ENCODE data around the gene ZNF136. TPM values are rescaled to one million over a fixed set of nuclear protein-coding genes. Genes with fewer than 3 reads are reported as not detected.

Gene ZNF136
- total and polyA plus RNA-seq, 2 of the 13 experiments (the other 11 are each of a cell fraction or from before 2014, with no cell fraction given): 2.5 to 10.2 TPM

DNA sequence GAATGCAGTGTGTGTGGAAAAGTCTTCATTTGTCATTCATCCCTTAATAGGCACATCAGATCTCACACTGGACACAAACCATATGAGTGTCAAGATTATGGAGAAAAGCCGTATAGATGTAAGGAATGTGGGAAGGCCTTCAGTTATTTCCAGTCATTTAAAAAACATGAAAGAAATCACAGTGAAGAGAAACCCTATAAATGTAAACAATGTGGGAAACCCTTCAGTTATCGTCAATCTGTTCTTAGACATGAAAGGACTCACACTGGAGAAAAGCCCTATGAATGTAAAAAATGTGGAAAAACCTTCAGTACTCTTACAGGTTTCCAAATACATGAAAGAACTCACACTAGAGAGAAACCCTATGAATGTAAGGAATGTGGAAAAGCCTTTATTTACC lies 45.3 kb downstream of the ZNF136 start:
- POLR2A ChIA-PET: no interaction called here
- no peak overlapping the region for H3K9ac ChIP-seq (ENCODE audit: insufficient read depth, low read depth, low read length)
- H4K20me1 ChIP-seq (ENCODE audit: insufficient read depth, low read length): no peaks in the 10 kb centered on the region
- H3K4me3 ChIP-seq (replicated peaks in 1 of 3; ENCODE audit: insufficient read depth in 1 of 3, low read depth in 2 of 3, low read length in 3 of 3): no peak overlapping the region
- CTCF ChIA-PET (ENCODE audit: low intra/inter-chr PET ratio, low total read pairs): no interaction called here
- in situ Hi-C loops (cut with HindIII; ENCODE audit: extremely low pct_ligation_motif_present, low pct_unique_long_range_greater_than_20kb): no loop called here
- no peak overlapping the region for H2AFZ ChIP-seq (ENCODE audit: low read length)
- TF ChIP-seq BCL6 (CRISPR knock-in tag; IDR thresholded peaks at IDR 0.05): peak; percentile 38; the same call in 1 of the 2 replicates
- TF ChIP-seq ZFP37 (CRISPR knock-in tag; IDR thresholded peaks at IDR 0.05; ENCODE audit: borderline replicate concordance): no peak
- H3K27ac ChIP-seq (ENCODE audit: extremely low read length, insufficient read depth, low read length): peak overlapping the region; percentile 26
- no peak overlapping the region for H3K4me2 ChIP-seq (ENCODE audit: low read depth, low read length)
- H3K4me1 ChIP-seq (ENCODE audit: insufficient read depth, low read length): peaks cover 11% of the 10 kb centered on the region
- no peaks in the 10 kb centered on the region for H3K79me2 ChIP-seq (ENCODE audit: insufficient read depth, low read length)
- 55% methylated on average over 2 of the region's 2 CpGs for whole genome bisulfite sequencing (ENCODE audit: low lambda C conversion rate)
- intact Hi-C loops (cut with micrococcal nuclease; ENCODE audit: unreplicated experiment): no loop called here
- ATAC-seq: no peak
- H3K27me3 ChIP-seq (ENCODE audit: control insufficient read depth in 1 of 2, insufficient read depth in 2 of 2, low read length in 2 of 2): no peaks in the 10 kb centered on the region
- BruUV-seq (replicated peaks): no TSS peak
- no peak for FAIRE-seq
- peaks cover 16% of the 10 kb centered on the region; the same call in 1 of the 2 replicates for H3K9me3 ChIP-seq (ENCODE audit: low read length)
- no peaks in the 10 kb centered on the region for H3K36me3 ChIP-seq (replicated peaks in 1 of 2; ENCODE audit: control insufficient read depth in 1 of 2, insufficient read depth in 2 of 2, low read length in 2 of 2)
- peak; percentile 64 for DNase-seq (ENCODE audit: low spot score)

DNA sequence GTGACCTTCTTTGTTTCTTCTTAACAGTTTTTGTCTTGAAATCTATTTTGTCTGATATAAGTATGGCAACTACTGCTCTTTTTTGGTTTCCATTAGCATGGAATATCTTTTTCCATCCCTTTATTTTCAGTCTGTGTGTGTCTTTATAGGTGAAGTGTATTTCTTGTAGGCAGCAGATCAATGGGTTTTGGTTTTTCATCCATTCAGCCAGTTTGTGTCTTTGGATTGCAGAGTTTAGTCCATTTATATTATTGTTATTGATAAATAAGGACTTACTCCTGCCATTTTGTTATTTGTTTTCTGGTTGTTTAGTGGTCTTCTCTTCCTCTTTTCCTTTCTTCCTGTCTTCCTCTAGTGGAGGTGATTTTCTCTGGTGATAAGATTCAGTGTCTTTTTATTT lies 54.4 kb downstream of the ZNF136 start:
- Histone ChIP-seq H3K4me1 (ENCODE audit: insufficient read depth, low read length) (no peaks in the 10 kb centered on the region), H3K27ac (ENCODE audit: extremely low read length, insufficient read depth, low read length) (no peak overlapping the region), H3K4me2 (ENCODE audit: low read depth, low read length) (no peak overlapping the region), H3K36me3 (replicated peaks in 1 of 2; ENCODE audit: control insufficient read depth in 1 of 2, insufficient read depth in 2 of 2, low read length in 2 of 2) (no peaks in the 10 kb centered on the region), H3K9me3 (ENCODE audit: low read length) (peaks cover 32% of the 10 kb centered on the region), H3K9ac (ENCODE audit: insufficient read depth, low read depth, low read length) (no peak overlapping the region), H3K79me2 (ENCODE audit: insufficient read depth, low read length) (no peaks in the 10 kb centered on the region), H3K4me3 (replicated peaks in 1 of 3; ENCODE audit: insufficient read depth in 1 of 3, low read depth in 2 of 3, low read length in 3 of 3) (no peak overlapping the region), H4K20me1 (ENCODE audit: insufficient read depth, low read length) (no peaks in the 10 kb centered on the region), H3K27me3 (ENCODE audit: control insufficient read depth in 1 of 2, insufficient read depth in 2 of 2, low read length in 2 of 2) (no peaks in the 10 kb centered on the region), H2AFZ (ENCODE audit: low read length) (no peak overlapping the region)
- TF ChIP-seq NFE2L2 (IDR thresholded peaks at IDR 0.05; ENCODE audit: low read length): no peak
- TF ChIP-seq DRAP1 (CRISPR knock-in tag; IDR thresholded peaks at IDR 0.05): no peak
- no peak for TF ChIP-seq MEIS1 (CRISPR knock-in tag; IDR thresholded peaks at IDR 0.05; ENCODE audit: borderline replicate concordance)
- TF ChIP-seq ZNF605 (CRISPR knock-in tag; IDR thresholded peaks at IDR 0.05): no peak
- no peak for TF ChIP-seq ZBTB42 (CRISPR knock-in tag; IDR thresholded peaks at IDR 0.05)
- TF ChIP-seq ZNF652 (CRISPR knock-in tag; IDR thresholded peaks at IDR 0.05; ENCODE audit: borderline replicate concordance, low read depth): no peak
- no peak for TF ChIP-seq GZF1 (CRISPR knock-in tag; IDR thresholded peaks at IDR 0.05)
- TF ChIP-seq HNRNPK (IDR thresholded peaks at IDR 0.05; ENCODE audit: low read depth, low read length, poor library complexity, severe bottlenecking): no peak
- TF ChIP-seq, protein P1, sequence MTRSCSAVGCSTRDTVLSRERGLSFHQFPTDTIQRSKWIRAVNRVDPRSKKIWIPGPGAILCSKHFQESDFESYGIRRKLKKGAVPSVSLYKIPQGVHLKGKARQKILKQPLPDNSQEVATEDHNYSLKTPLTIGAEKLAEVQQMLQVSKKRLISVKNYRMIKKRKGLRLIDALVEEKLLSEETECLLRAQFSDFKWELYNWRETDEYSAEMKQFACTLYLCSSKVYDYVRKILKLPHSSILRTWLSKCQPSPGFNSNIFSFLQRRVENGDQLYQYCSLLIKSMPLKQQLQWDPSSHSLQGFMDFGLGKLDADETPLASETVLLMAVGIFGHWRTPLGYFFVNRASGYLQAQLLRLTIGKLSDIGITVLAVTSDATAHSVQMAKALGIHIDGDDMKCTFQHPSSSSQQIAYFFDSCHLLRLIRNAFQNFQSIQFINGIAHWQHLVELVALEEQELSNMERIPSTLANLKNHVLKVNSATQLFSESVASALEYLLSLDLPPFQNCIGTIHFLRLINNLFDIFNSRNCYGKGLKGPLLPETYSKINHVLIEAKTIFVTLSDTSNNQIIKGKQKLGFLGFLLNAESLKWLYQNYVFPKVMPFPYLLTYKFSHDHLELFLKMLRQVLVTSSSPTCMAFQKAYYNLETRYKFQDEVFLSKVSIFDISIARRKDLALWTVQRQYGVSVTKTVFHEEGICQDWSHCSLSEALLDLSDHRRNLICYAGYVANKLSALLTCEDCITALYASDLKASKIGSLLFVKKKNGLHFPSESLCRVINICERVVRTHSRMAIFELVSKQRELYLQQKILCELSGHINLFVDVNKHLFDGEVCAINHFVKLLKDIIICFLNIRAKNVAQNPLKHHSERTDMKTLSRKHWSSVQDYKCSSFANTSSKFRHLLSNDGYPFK (CRISPR knock-in tag; IDR thresholded peaks at IDR 0.05; ENCODE audit: borderline replicate concordance): no peak
- TF ChIP-seq KLF16 (CRISPR knock-in tag; IDR thresholded peaks at IDR 0.05): no peak
- TF ChIP-seq TAF1 (CRISPR knock-in tag; IDR thresholded peaks at IDR 0.05): no peak
- TF ChIP-seq ELF4 (CRISPR knock-in tag; IDR thresholded peaks at IDR 0.05; ENCODE audit: borderline replicate concordance): no peak
- TF ChIP-seq XRCC5 (optimal IDR thresholded peaks at IDR 0.05; ENCODE audit: low read length): no peak
- no peak for TF ChIP-seq ZNF878 (CRISPR knock-in tag; IDR thresholded peaks at IDR 0.05)
- no peak for TF ChIP-seq RBM39 (IDR thresholded peaks at IDR 0.05; ENCODE audit: low read depth, low read length, poor library complexity, severe bottlenecking)
- TF ChIP-seq SNAPC5 (CRISPR knock-in tag; IDR thresholded peaks at IDR 0.05; ENCODE audit: borderline replicate concordance): no peak
- intact Hi-C loops (cut with micrococcal nuclease; ENCODE audit: unreplicated experiment) (no loop called here), in situ Hi-C loops (cut with HindIII; ENCODE audit: extremely low pct_ligation_motif_present, low pct_unique_long_range_greater_than_20kb) (no loop called here)
- ChIA-PET CTCF (ENCODE audit: low intra/inter-chr PET ratio, low total read pairs) (no interaction called here), POLR2A (no interaction called here)
- no TSS peak for BruUV-seq (replicated peaks)
- ATAC-seq (no peak), DNase-seq (ENCODE audit: low spot score) (no peak), FAIRE-seq (no peak)

Data from HepG2 (cell line).